Measurements from ENCODE around the gene REPIN1.
A peak's percentile ranks its signal among the peaks of the same experiment; 100 is the strongest.

The REPIN1 gene

GRCh38 chr7:150397346-150398107 lies 28.9 kb downstream of the REPIN1 start:
- no peak for DNase-seq

- no peak for DNase-seq
These were observed 29.7 kb downstream of the REPIN1 start for GRCh38 chr7:150398108-150398964.

DNA sequence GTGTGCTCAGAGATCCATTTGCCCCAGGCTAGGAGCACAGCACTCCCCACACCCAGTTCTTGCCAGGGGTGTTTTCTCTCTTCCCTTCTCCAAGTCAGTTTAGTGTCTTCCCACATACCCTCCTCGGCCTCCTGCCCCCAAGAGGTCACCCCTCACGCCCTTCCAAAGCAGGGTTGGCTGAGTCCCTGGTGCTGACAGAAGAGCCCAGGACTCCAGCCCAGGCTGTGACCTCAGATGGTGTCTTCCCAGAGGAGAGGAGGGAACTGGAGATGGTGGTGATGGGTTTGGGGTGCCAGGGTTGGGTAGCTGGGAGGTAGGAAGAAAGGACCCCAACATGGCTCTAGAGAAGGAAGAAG lies 30.3 kb downstream of the REPIN1 start:
- no peak for DNase-seq

- no peak for DNase-seq
These were observed 30.9 kb downstream of the REPIN1 start for GRCh38 chr7:150399421-150400007.

DNA sequence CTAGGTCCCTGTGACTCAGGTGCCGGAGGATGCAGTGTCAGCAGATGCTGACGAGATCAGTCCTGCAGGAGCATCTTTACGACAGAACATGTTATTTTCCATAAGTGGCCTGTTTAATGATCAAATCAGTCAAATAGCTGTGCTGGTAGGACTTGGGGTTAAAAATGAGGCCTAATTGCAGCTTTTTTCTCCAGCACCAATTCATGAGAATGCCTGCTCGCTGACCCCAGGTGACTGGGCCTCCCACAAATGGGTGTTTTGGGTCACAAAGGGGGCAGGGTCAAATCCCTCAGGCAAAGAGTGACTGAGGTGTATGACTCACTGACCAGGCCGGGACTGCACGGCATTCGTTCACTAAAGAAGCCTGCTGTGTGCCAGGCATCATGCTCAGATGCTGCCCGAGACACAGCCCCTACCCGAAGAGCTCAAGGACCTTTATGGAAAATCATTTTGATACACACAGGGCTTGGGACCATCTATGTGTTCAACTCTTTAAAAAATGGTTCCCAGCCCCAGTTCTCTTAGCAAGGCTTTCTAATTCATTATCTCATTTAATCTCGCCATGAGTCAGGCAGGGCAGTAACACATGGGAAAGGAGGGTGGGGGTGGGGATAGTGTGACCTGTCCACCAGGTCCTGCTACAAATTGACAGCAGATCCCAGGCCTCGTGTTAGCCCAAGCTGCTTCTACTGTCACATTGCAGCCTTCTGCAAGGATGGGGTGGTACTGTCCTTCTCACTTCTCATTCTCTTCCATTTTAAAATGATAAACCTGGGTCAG lies 31.6 kb downstream of the REPIN1 start:
- DNase-seq, result no peak

- no peak for DNase-seq
These were observed 32.3 kb downstream of the REPIN1 start for GRCh38 chr7:150400788-150401423.

- no peak for DNase-seq
These were observed 32.8 kb downstream of the REPIN1 start for GRCh38 chr7:150401424-150401790.

- DNase-seq, result no peak
These were observed 33.4 kb downstream of the REPIN1 start for GRCh38 chr7:150401861-150402631.

DNA sequence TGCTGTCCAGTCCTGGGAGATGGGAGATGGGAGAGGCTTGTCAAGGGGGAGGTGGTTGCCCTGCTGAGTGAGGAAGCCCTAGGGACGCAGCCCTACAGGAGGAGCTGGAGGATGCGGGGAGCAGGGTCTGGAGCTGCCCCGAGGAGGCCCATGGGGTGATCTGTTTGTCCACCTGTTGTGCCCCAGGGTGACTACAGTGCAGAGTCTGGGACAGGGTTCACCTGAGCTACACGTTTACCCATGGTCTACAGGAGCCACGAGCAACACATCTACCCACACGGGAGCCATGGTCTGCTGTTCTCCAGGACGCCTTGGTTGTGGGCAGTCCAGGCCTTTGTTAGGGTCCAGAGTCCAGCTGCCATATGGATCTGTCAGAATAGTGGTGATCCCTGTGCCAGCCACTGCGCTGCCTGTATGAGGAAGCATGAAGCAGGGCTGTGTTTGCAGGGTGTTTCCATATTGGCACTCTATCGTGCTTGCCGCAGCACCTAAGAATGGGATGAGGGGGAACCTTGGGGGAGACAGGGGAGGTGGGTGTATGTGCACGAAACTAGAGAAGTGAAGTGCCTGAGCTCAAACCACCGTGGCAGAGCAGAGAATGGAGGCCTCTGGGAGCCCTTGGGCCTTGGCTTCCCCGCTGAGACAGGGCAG lies 34.2 kb downstream of the REPIN1 start:
- no peak for DNase-seq

GRCh38 chr7:150403376-150404171 lies 35.0 kb downstream of the REPIN1 start:
- no peak for DNase-seq

- DNase-seq, result no peak
These were observed 35.7 kb downstream of the REPIN1 start for GRCh38 chr7:150404172-150404804.

- peak; percentile 83 for DNase-seq
These were observed 36.4 kb downstream of the REPIN1 start for GRCh38 chr7:150404805-150405583.

DNA sequence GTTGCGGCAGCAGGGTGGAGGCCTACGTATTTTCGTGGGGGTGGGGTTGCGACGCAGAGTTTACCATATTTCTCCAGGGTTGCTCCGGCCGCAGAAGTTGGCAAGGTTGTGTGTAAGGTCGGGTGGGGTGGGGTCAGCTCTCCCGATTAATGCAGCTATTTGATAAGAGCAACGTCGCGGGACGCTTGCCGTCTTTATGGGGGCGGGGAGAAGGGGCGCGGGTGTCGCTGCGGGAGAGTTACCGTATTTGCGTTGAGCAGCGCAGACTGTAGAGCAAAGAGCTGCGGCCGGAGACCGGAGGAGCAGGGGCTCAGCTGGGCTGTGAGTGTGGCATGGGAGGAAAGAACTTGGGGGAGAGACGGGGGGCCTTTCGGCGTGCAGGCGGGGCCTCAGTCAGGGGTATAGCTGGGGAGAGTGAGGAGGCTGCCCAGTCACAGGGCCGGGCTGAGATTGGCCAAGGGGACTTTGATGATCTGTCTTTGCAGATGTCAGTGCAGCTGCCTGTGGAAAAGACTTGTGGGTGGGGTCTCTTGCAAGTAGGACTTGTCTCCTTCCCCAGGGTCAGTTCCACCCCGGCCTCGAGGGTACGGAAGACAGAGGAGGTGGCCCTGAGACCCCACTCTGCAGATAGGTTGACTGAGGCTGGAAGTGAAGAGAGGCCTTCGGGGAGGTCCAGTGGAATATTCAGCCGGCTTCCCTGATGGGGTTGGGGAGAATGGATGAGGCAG lies 37.1 kb downstream of the REPIN1 start:
- DNase-seq, result no peak

DNA sequence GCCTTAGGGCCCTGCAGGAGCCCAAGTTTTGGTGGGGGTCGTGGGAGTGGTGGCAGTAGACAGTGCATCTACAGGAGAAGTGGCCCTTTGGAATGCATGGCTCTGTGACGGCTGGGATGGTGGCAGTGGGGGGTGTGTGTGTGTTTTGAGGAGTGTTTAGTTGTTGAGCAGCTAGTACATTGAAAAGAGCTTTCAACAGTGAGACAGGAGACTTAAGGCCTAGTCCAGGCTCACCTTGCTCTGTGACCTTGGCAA lies 37.6 kb downstream of the REPIN1 start:
- no peak for DNase-seq

DNA sequence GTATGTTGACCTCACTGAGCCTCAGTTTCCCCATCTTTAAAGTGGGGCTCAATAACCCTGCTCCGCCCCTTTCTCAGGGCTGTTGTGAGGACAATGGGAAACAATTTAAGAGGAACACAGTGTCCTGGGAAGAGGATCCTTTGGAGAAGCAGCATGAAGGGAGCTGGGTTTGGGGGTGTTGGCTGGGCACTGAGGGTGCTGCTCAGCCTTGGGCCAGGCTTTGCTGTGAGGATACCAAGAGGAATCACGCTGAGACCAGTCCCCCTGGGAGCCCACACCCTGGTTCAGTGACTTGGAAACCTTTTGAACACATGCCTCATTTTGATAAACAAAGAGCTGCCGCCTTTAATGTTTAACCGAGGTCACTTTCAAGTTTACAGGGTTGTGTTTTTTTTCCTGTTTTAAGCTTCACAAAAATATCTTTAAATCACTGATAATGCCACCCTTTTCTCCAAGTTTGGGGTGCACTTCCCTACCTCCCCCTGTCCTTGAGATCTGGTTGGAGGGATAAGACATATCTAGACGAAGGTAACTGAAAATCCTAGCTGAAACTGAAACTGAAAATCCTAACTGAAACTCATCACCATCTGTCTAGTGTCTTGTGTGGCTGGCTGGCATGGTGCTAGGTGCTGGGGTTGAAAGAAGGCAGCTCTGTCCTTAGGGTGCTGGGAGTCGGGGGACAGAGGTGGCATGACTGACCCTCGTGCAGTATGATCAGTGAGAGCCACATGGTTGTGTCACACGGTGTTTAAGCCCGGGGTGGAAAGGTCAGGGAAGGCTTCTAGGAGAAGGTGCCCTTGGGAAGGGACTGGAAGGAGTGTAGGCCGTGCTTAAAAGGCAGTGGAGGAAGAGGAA lies 38.2 kb downstream of the REPIN1 start:
- DNase-seq, result no peak

DNA sequence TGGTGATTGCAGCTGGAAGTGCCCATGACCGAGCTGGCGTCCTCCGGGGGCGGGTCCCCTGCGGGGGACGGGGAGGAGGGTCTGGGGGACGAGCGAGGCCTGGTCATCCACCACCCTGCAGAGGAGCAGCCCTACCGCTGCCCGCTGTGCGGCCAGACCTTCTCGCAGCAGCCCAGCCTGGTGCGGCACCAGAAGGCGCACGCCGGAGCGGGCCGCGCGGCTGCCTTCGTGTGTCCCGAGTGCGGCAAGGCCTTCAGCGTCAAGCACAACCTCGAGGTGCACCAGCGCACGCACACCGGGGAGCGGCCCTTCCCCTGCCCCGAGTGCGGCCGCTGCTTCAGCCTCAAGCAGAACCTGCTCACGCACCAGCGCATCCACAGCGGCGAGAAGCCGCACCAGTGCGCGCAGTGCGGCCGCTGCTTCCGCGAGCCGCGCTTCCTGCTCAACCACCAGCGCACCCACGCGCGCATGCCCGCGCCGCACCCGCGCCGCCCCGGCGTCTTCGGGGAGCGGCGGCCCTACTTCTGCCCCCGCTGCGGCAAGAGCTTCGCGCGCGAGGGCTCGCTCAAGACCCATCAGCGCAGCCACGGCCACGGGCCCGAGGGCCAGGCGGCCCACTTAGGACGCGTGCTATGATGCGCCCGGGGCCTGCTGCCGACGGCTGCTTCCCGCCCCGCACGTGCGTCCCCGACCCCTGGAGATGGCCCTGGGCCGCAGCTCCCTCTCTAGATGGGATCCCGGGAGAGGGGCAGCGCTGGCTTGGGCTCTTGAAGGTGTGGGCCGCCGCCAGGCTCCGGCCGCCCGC lies 39.2 kb downstream of the REPIN1 start:
- DNase-seq, result no peak
